SK-N-SH (cell line): ENCODE data around the gene ALKBH1. TPM values are rescaled to one million over a fixed set of nuclear protein-coding genes. Genes with fewer than 3 reads are reported as not detected.

ENCODE experiments used
- CTCF ChIA-PET: fragments of 300-600, 350-600 bp; formaldehyde crosslinking; extraction: SDS; loops from one replicate; lab custom pipeline; 2021; lab: Yijun Ruan, JAX
- POLR2A ChIA-PET: fragments of 350-600 bp; sonication (Branson Sonifier 250); formaldehyde crosslinking; extraction: SDS; loops from one replicate; lab custom pipeline; 2020; ENCODE audit warnings: antibody characterized with exemption, inconsistent platforms; lab: Yijun Ruan, JAX
- DNase-seq: peaks from one replicate; pipeline ENCODE4 v3.0.0; 2012
- H2AFZ ChIP-seq: fragments of 200-600 bp; sonication (generic); 2 replicates; pipeline ENCODE4 v1.8.1; 2016; ENCODE audit warnings: antibody characterized with exemption, mild to moderate bottlenecking, low read depth
- H3F3A ChIP-seq: fragments of 200-600 bp; sonication (generic); replicated peaks from 2 replicates; pipeline ENCODE3; 2016; ENCODE audit warnings: antibody characterized with exemption, mild to moderate bottlenecking; ENCODE audit not compliant: insufficient read depth
- H3K27ac ChIP-seq, 2 experiments: fragments of 200-500 bp in 1 of 2; fragments of 200-600 bp in 1 of 2; sonication (Bioruptor generic) in 1 of 2; sonication (generic), shearing (Covaris generic) in 1 of 2; 2 replicates each; pipeline versions ENCODE4 v1.5.1 to v1.6.1; 2014 to 2016; ENCODE audit warnings: low read depth in 2 of 2, inconsistent platforms in 1 of 2, low read length in 1 of 2, mild to moderate bottlenecking in 1 of 2, mixed read lengths in 1 of 2
- H3K27me3 ChIP-seq: fragments of 200-600 bp; sonication (generic), shearing (Covaris generic); 2 replicates; pipeline ENCODE4 v1.6.1; 2016; ENCODE audit warnings: mixed run types; ENCODE audit not compliant: insufficient read depth
- H3K36me3 ChIP-seq, 2 experiments: fragments of 200-500 bp in 1 of 2; fragments of 200-600 bp in 1 of 2; sonication (Bioruptor generic) in 1 of 2; sonication (generic) in 1 of 2; replicated peaks in 1 of 2; 2 replicates each; pipeline versions ENCODE3 to v1.5.1; 2014 to 2016; ENCODE audit warnings: low read length in 1 of 2, mild to moderate bottlenecking in 1 of 2; ENCODE audit not compliant: insufficient read depth in 2 of 2, control insufficient read depth in 1 of 2
- H3K4me1 ChIP-seq, 2 experiments: fragments of 200-500 bp in 1 of 2; fragments of 200-600 bp in 1 of 2; sonication (Bioruptor generic) in 1 of 2; sonication (generic), shearing (Covaris generic) in 1 of 2; 2 replicates each; pipeline versions ENCODE4 v1.5.1 to v1.6.1; 2014 to 2016; ENCODE audit warnings: low read depth in 1 of 2, low read length in 1 of 2, mixed run types in 1 of 2; ENCODE audit not compliant: insufficient read depth in 2 of 2, control insufficient read depth in 1 of 2
- H3K4me2 ChIP-seq: fragments of 200-600 bp; sonication (generic), shearing (Covaris generic); 2 replicates; pipeline ENCODE4 v1.6.1; 2017; ENCODE audit warnings: mixed run types
- H3K4me3 ChIP-seq, 2 experiments: fragments of 200-500 bp in 1 of 2; fragments of 200-600 bp in 1 of 2; sonication (Bioruptor generic) in 1 of 2; sonication (generic), shearing (Covaris generic) in 1 of 2; 2 replicates each; pipeline versions ENCODE4 v1.5.1 to v1.8.1; 2014 to 2016; ENCODE audit warnings: low read depth in 2 of 2, inconsistent platforms in 1 of 2, low read length in 1 of 2, mild to moderate bottlenecking in 1 of 2, mixed read lengths in 1 of 2, moderate library complexity in 1 of 2
- H3K79me2 ChIP-seq: fragments of 200-600 bp; sonication (generic); 2 replicates; pipeline ENCODE4 v1.8.1; 2017; ENCODE audit warnings: mild to moderate bottlenecking; ENCODE audit not compliant: insufficient read depth
- H3K9ac ChIP-seq: fragments of 200-600 bp; sonication (generic); 2 replicates; pipeline ENCODE4 v1.6.1; 2017; ENCODE audit warnings: mixed run types
- H3K9me2 ChIP-seq: fragments of 200-600 bp; sonication (generic); 2 replicates; pipeline ENCODE4 v1.6.1; 2017; ENCODE audit warnings: mixed run types
- H3K9me3 ChIP-seq: fragments of 200-600 bp; sonication (generic); 2 replicates; pipeline ENCODE4 v1.6.1; 2017; ENCODE audit warnings: mixed run types, mild to moderate bottlenecking, moderate library complexity
- H4K20me1 ChIP-seq: fragments of 200-600 bp; sonication (generic); 2 replicates; pipeline ENCODE4 v1.6.1; 2017; ENCODE audit warnings: mild to moderate bottlenecking, mixed run types; ENCODE audit not compliant: insufficient read depth
- ELF1 ChIP-seq: IDR thresholded peaks from 2 replicates; pipeline ENCODE4 v1.4.0; 2012
- FOSL2 ChIP-seq: IDR thresholded peaks from 2 replicates; pipeline ENCODE4 v1.4.0; 2012; ENCODE audit warnings: low read depth, mild to moderate bottlenecking, moderate library complexity, borderline replicate concordance
- FOXJ3 ChIP-seq: sonication (generic); formaldehyde crosslinking; IDR thresholded peaks from 2 replicates; pipeline ENCODE4 v1.5.1; 2020; ENCODE audit warnings: mild to moderate bottlenecking, missing genetic modification reagents
- FOXM1 ChIP-seq: IDR thresholded peaks from 2 replicates; pipeline ENCODE4 v1.4.0; 2012; ENCODE audit warnings: low read depth, mild to moderate bottlenecking
- GABPA ChIP-seq: IDR thresholded peaks from 2 replicates; pipeline ENCODE4 v1.4.0; 2012; ENCODE audit warnings: low read depth, mild to moderate bottlenecking
- MEF2A ChIP-seq: IDR thresholded peaks from 2 replicates; pipeline ENCODE4 v1.4.0; 2012; ENCODE audit warnings: low read depth, borderline replicate concordance
- MXI1 ChIP-seq: IDR thresholded peaks from 2 replicates; pipeline ENCODE4 v1.6.1; 2012; ENCODE audit warnings: mild to moderate bottlenecking, low read depth, low read length, improper control_type of control experiment
- NFIC ChIP-seq: IDR thresholded peaks from 2 replicates; pipeline ENCODE4 v1.4.0; 2012; ENCODE audit warnings: borderline replicate concordance
- NRF1 ChIP-seq: IDR thresholded peaks from 2 replicates; pipeline ENCODE4 v1.6.1; 2012; ENCODE audit warnings: low read depth, mild to moderate bottlenecking, low read length
- RAD21 ChIP-seq: IDR thresholded peaks from 2 replicates; pipeline ENCODE4 v1.6.1; 2012; ENCODE audit warnings: mild to moderate bottlenecking, low read length
- RCOR1 ChIP-seq: fragments of 150-350 bp; IDR thresholded peaks from 2 replicates; pipeline ENCODE4 v1.6.1; 2017; ENCODE audit warnings: antibody characterized with exemption, low read length
- REST ChIP-seq: IDR thresholded peaks from 2 replicates; pipeline ENCODE4 v1.6.1; 2012; ENCODE audit warnings: mild to moderate bottlenecking, low read depth, low read length, moderate library complexity
- RFX5 ChIP-seq: IDR thresholded peaks from 2 replicates; pipeline ENCODE4 v1.6.1; 2012; ENCODE audit warnings: mild to moderate bottlenecking, improper control_type of control experiment, low read length
- SIN3A ChIP-seq: IDR thresholded peaks from 2 replicates; pipeline ENCODE4 v1.6.1; 2012; ENCODE audit warnings: low read depth, mild to moderate bottlenecking, low read length, moderate library complexity, borderline replicate concordance
- SMC3 ChIP-seq: IDR thresholded peaks from 2 replicates; pipeline ENCODE4 v1.6.1; 2012; ENCODE audit warnings: low read depth, low read length, improper control_type of control experiment
- TAF1 ChIP-seq: IDR thresholded peaks from 2 replicates; pipeline ENCODE4 v1.6.1; 2012; ENCODE audit warnings: low read depth, mild to moderate bottlenecking, low read length, moderate library complexity, borderline replicate concordance
- TCF12 ChIP-seq: IDR thresholded peaks from 2 replicates; pipeline ENCODE4 v1.4.0; 2012
- TEAD4 ChIP-seq: IDR thresholded peaks from 2 replicates; pipeline ENCODE4 v1.4.0; 2012; ENCODE audit warnings: mild to moderate bottlenecking, borderline replicate concordance; ENCODE audit not compliant: insufficient read depth
- YY1 ChIP-seq: IDR thresholded peaks from 2 replicates; pipeline ENCODE4 v1.4.0; 2012; ENCODE audit warnings: low read depth, mild to moderate bottlenecking
- WGBS: methylation state at CpG from one replicate; pipeline ENCODE4 v1.1.6; 2017; ENCODE audit warnings: low lambda C conversion rate; 5-methylcytosine and 5-hydroxymethylcytosine counted together
- polyA plus RNA-seq, 3 experiments: library from polyadenylated mRNA; depleted of rRNA; stranded (reverse); fragments of >200 nt; gene quantifications; 2 replicates each; pipeline ENCODE4 v1.2.3, GENCODE V29; 2012
- TF ChIP-seq, protein P1 (sequence below): fragments of 200-600 bp; sonication (generic); IDR thresholded peaks from 2 replicates; pipeline ENCODE4 v1.6.1; 2017; ENCODE audit warnings: antibody characterized with exemption, mild to moderate bottlenecking, moderate library complexity
- TF ChIP-seq, protein P2 (sequence below): fragments of 150-350 bp; IDR thresholded peaks from 2 replicates; pipeline ENCODE4 v1.6.1; 2017; ENCODE audit warnings: antibody characterized with exemption, low read length, low read depth, borderline replicate concordance

The ALKBH1 gene
- polyA plus RNA-seq, 1 of the 3 experiments (the other 2 are of a cell fraction): 10.7 TPM

- Histone ChIP-seq H4K20me1 (no peaks in the 10 kb centered on the region), H3K4me3 (no peak overlapping the region), H2AFZ (no peak overlapping the region), H3K4me1 (no peaks in the 10 kb centered on the region), H3F3A (no peaks in the 10 kb centered on the region), H3K27ac (no peak overlapping the region), H3K36me3 (no peaks in the 10 kb centered on the region), H3K79me2 (no peaks in the 10 kb centered on the region), H3K9me3 (no peaks in the 10 kb centered on the region), H3K4me2 (no peak overlapping the region), H3K9me2 (no peaks in the 10 kb centered on the region), H3K27me3 (no peaks in the 10 kb centered on the region), H3K9ac (no peak overlapping the region)
- ChIA-PET POLR2A (no interaction called here), CTCF (no interaction called here)
- whole genome bisulfite sequencing: 69% methylated on average over 2 of the region's 2 CpGs
- no peak for DNase-seq
- TF ChIP-seq FOXM1: no peak
- TF ChIP-seq SIN3A: no peak
- TF ChIP-seq RCOR1: no peak
- TF ChIP-seq RFX5: no peak
- TF ChIP-seq RAD21: no peak
- TF ChIP-seq MEF2A: no peak
- TF ChIP-seq TCF12: no peak
- TF ChIP-seq, protein P1, sequence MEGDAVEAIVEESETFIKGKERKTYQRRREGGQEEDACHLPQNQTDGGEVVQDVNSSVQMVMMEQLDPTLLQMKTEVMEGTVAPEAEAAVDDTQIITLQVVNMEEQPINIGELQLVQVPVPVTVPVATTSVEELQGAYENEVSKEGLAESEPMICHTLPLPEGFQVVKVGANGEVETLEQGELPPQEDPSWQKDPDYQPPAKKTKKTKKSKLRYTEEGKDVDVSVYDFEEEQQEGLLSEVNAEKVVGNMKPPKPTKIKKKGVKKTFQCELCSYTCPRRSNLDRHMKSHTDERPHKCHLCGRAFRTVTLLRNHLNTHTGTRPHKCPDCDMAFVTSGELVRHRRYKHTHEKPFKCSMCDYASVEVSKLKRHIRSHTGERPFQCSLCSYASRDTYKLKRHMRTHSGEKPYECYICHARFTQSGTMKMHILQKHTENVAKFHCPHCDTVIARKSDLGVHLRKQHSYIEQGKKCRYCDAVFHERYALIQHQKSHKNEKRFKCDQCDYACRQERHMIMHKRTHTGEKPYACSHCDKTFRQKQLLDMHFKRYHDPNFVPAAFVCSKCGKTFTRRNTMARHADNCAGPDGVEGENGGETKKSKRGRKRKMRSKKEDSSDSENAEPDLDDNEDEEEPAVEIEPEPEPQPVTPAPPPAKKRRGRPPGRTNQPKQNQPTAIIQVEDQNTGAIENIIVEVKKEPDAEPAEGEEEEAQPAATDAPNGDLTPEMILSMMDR: no peak
- TF ChIP-seq, protein P2, sequence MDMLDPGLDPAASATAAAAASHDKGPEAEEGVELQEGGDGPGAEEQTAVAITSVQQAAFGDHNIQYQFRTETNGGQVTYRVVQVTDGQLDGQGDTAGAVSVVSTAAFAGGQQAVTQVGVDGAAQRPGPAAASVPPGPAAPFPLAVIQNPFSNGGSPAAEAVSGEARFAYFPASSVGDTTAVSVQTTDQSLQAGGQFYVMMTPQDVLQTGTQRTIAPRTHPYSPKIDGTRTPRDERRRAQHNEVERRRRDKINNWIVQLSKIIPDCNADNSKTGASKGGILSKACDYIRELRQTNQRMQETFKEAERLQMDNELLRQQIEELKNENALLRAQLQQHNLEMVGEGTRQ: no peak
- no peak for TF ChIP-seq NRF1
- TF ChIP-seq GABPA: no peak
- no peak for TF ChIP-seq FOSL2
- TF ChIP-seq FOXJ3: no peak
- no peak for TF ChIP-seq MXI1
Observed at GRCh38 chr14:77647853-77648252, 60.0 kb downstream of the ALKBH1 start.

DNA sequence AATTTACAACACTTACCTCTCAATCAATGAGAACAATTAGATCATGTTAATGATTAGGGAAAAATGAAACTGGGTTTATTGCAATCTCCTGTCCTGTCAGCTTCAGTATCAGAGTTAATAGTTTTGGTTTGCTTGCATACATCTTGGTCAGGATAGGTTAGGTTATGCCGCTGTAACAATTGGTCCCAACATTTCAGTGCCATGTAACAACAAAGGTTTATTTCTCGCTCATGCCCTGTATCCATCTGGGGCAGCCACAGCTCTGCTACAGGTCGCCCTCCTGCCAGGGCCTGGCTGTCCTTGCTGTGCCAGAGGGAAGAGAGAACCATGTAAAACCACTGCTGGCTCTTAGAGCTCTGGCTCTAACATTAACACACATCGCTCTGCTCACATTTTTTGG lies 60.9 kb downstream of the ALKBH1 start:
- H3K79me2 ChIP-seq: no peaks in the 10 kb centered on the region
- no peaks in the 10 kb centered on the region for H3K36me3 ChIP-seq
- H2AFZ ChIP-seq: no peak overlapping the region
- no peaks in the 10 kb centered on the region for H3K9me2 ChIP-seq
- TF ChIP-seq NFIC: no peak
- no peak for TF ChIP-seq REST
- TF ChIP-seq FOXM1: no peak
- TF ChIP-seq TCF12: no peak
- TF ChIP-seq YY1: no peak
- TF ChIP-seq ELF1: no peak
- no peak for TF ChIP-seq TAF1
- TF ChIP-seq SMC3: no peak
- no peak for TF ChIP-seq FOXJ3
- TF ChIP-seq TEAD4: no peak
- no peak for TF ChIP-seq NRF1
- ChIA-PET POLR2A (no interaction called here), CTCF (no interaction called here)
- 88% methylated on average over 3 of the region's 4 CpGs for WGBS
- H3K27ac ChIP-seq: no peak overlapping the region
- H4K20me1 ChIP-seq: no peaks in the 10 kb centered on the region
- no peaks in the 10 kb centered on the region for H3K4me1 ChIP-seq
- no peaks in the 10 kb centered on the region for H3K27me3 ChIP-seq
- no peak overlapping the region for H3K9ac ChIP-seq
- no peaks in the 10 kb centered on the region for H3F3A ChIP-seq
- no peaks in the 10 kb centered on the region for H3K9me3 ChIP-seq
- H3K4me2 ChIP-seq: no peak overlapping the region
- DNase-seq: no peak
- no peak overlapping the region for H3K4me3 ChIP-seq
